ENCODE data around the gene STEAP4.

Gene STEAP4

DNA sequence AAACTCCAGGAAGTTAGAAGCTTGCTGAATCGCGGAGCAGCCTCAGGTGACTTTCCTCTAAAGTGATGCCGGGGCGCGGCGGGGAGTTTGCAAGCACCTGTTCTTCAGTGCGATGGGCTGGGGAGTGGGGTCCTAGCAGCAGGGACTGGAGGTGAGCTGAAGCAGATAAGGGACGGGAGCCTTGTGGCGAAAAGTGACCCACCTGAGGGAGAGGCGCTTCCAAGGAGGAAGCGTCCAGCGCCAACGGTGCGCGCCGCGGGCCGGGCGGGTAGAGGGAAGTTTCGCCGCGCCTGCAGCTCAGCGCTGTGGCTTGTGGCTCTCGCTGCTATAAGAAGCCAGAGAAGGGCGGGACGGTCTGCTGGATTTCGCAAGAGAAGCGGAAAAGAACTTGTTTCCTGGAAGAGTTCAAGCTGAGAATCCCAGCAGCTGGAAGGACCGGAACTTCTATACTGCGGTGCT is at the start of gene STEAP4:
TSS of gene STEAP4 (minus strand) at position 305 of the 459 bp plus-strand sequence. CDS start 22,625 bp downstream, outside the sequence.
- in situ Hi-C loops (cut with MboI; ENCODE audit: low sequenced_read_pairs) = no loop called here

DNA sequence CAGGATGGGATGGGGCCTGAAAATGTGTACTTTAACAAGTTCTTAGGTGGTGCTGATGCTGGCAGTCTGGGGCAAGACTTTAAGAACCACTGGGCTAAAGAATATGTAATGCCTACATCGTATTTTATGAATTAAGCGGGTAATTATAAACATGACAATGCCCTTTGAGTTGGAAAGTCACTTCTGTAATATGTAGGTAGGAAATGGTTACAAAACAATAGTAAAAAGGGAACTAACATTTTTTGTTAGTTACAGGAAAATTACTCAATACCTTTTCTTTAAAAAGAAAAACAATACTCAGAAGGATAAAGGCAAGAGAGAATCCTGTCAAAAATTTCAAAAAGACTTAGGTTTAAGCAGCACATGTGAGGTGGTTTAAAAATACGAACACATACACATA is 48.3 kb upstream of the STEAP4 start:
- in situ Hi-C loops (cut with MboI; ENCODE audit: low sequenced_read_pairs) = loop anchor here (10.0 kb wide), 1 partner anchor 110 kb away; no protein-coding TSS in a partner anchor

DNA sequence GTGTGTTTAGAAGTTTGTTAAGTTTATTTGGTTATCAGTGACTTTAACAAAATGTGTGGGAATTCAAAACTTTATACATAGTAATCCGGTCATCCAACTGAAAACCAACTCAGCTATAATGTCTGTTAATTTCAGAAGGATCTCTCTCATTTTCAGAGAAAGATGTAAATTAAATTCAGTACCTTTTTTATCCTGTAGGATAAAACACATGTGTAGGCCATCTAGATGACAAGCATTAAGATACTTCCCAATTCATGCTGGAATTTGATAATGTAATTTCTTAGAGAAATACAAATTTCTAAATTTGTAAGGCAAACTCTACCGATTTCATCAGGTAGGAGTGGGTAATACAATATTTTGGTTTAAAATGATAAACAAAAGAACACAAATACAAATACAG is 43.4 kb upstream of the STEAP4 start:
- in situ Hi-C loops (cut with MboI; ENCODE audit: low sequenced_read_pairs) = loop anchor here (10.0 kb wide), 1 partner anchor 105 kb away; no protein-coding TSS in a partner anchor

DNA sequence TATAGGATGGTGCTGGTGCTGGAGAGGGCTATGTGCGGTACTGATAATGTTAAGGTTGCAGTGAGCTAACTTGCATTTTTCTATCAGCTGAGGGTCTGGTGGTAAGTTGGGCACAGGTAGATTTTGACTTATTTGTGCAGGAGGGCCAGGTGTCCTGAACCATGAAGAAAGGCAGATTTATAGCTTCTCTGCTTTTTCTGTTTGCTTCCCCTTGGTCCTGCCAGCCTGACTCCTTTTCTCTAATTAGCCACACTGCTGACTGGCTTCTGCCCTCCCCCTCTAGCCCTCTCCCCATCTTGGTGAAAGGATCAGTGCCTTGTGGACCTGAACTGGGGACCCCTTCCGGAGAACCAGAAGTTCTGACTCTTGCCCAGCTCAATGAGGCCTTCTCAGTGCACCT is 40.8 kb upstream of the STEAP4 start:
- in situ Hi-C loops (cut with MboI; ENCODE audit: low sequenced_read_pairs) = no loop called here

DNA sequence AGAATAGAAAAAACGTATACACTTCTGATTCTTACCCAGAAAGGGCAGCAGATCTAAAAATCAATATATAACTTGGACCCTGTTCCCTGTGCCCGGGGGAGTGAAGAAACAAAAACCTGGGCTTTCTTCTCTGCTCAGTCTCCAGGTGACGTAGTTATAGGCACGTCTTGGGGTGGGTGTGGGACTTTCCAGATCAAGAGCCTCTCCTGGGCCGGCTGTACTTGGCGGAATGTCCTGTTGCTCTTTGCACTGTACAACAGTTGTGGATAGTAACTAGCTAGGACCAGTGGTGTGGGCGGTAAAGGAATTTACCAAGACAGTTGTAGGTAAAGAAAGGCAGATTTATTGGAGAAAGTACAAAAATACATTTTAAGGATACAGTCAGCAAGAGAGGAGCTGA is 40.4 kb upstream of the STEAP4 start:
- in situ Hi-C loops (cut with MboI; ENCODE audit: low sequenced_read_pairs) = no loop called here

DNA sequence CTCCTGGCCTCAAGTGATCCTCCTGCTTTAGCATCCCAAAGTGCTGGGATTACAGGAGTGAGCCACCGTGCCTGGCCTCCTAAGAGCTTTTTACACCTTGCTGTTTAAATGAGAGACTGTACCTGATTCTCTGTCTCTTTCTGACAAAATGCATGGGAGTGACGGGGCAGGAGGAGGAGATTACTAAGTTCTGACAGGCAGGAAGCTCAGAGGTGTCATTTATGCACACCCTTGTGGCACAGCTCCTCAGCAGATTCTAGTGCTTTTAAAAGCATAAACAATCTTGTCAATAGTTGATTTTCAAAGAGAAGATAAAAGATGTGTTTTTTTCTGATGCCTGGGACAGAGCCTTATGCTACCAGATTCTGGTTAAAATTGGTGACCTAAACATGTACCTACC is 39.7 kb upstream of the STEAP4 start:
- in situ Hi-C loops (cut with MboI; ENCODE audit: low sequenced_read_pairs) = no loop called here

DNA sequence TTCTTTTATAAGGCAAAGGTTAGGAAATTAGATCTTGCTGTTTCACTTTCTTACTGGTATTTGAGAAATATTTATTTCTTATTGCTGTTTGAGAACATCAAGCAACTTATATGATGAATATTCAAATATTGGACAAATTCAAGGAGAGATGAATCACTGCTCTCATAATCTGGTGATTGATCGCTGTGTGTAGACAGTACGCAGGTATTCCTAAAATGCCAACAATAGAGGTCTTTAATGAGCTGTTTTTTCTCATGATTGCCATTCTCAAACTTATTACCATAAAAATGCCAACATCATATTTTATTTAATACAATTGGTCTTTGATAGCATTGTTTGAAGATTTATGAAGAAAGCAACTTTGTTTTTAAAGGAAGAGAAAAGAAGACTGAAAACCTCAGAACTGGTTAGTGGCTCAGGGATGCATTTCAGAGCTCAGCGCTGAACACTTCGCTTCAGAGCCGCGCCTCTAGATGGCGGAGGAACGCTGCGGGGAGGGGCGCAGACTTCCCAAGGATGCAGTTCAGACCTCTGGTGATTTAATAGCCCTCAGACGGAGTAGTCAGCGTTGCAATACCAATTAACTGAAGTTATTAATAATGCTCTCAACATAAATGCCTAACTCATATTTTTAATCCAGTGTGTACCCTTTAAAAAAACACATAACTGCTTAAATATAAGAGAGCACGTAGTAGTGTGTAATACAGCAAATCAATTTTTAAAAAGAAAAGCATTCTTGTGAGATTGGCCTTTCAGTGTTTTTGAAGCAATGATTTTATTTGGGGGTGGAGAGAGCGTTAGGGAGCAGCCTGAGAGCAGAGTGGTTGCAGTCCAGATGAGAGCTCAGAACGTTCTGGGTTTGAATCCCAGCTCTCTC is 38.5 kb upstream of the STEAP4 start:
- in situ Hi-C loops (cut with MboI; ENCODE audit: low sequenced_read_pairs) = no loop called here

DNA sequence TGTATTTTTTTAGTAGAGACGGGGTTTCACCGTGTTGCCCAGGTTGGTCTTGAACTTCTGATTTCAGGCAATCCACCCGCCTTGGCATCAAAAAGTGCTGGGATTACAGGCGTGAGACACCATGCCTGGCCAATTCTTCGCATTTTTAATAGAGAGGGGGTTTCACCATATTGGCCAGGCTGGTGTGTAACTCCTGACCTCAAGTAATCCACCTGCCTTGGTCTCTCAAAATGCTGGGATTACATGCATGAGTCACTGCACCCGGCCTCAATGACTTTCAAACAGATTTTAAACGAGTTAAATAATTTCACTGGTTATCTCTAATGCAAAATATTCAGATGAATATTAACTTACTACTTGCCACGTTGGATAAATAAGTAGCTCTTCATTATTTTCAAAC is 37.6 kb upstream of the STEAP4 start:
- in situ Hi-C loops (cut with MboI; ENCODE audit: low sequenced_read_pairs) = no loop called here

DNA sequence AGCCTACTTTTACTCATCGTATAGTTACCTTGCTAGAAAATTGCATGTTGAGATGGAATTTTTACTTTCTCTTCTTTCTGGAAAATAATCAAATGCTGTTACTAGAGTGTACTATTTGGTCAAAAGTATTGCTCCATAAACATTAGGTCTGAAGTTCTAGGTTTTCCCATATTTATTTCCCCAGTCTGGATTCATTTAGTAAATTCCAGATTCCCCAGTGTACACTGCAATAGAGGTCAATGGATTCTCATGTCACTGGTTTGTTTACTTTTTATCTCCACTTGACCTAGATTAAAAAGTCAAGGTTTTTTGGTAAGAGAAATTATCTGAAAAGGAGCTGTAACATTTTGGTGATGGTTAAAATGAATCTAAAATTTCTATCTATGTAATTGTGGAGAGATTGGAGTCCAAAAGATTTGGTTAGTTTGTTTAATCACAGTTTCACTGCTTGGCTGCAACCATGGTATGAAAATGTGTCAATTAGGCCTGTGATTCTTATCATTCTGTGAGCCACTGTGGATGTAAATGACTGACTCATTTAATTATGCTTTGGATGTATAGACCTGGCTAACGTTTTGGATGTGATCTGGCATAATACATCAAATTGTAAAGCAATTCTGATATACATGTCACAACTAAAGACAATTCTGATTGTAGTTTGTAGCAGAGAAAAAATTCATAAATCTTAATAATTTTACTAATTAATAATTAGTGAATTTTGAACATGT is 32.7 kb upstream of the STEAP4 start:
- in situ Hi-C loops (cut with MboI; ENCODE audit: low sequenced_read_pairs) = no loop called here

DNA sequence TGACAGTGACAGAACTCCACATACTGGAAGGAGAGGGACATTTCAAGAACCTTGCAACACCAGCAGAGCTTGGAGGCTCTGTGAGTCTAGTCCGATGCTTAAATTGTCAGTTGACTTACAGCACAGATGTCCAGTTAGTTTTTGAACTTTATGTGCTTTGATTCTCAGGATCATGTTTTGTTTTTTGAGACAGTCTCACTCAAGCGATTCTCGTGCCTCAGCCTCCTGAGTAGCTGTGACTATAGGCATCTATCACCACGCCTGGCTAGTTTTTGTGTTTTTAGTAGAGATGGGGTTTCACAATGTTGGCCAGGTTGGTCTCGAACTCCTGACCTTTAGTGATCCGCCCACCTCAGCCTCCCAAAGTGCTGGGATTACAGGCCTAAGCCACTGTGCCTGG is 31.8 kb upstream of the STEAP4 start:
- in situ Hi-C loops (cut with MboI; ENCODE audit: low sequenced_read_pairs) = no loop called here

DNA sequence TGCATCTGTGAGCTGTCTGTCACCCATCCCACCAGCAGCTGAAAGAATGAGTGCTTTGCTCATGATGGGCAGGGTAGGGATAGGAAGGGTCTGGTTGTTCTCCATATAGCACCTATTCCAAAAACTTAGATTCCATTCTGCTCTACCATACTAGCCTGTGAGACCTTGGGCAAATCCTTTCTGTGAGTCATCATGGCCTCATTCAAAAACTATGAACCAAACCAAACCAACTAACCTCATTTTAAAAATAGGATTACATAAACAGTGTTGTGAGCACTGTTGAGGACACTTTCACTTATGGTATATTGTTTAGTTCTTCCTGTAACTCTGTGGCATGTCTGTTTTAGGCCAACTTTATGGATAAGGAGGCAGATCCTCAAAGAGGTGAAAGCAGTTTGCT is 30.9 kb upstream of the STEAP4 start:
- in situ Hi-C loops (cut with MboI; ENCODE audit: low sequenced_read_pairs) = no loop called here

DNA sequence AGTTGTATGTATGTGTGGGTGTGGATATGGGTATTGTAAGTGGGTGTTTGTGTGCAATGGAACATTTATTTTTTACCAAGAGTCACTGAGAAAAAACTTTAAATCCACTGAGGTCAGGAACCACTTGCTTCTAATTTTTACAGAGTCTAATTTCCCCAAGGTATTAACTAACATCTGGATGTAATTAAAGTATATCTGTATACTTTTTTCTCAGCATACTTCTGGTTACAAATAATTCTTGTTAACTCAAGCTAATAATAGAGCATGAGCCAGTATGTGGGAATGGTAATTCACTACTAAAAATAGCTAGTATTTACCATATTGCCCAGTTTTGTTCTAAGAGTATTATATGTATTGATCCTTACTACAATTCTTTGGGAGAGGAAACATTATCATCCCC is 24.6 kb upstream of the STEAP4 start:
- in situ Hi-C loops (cut with MboI; ENCODE audit: low sequenced_read_pairs) = no loop called here

DNA sequence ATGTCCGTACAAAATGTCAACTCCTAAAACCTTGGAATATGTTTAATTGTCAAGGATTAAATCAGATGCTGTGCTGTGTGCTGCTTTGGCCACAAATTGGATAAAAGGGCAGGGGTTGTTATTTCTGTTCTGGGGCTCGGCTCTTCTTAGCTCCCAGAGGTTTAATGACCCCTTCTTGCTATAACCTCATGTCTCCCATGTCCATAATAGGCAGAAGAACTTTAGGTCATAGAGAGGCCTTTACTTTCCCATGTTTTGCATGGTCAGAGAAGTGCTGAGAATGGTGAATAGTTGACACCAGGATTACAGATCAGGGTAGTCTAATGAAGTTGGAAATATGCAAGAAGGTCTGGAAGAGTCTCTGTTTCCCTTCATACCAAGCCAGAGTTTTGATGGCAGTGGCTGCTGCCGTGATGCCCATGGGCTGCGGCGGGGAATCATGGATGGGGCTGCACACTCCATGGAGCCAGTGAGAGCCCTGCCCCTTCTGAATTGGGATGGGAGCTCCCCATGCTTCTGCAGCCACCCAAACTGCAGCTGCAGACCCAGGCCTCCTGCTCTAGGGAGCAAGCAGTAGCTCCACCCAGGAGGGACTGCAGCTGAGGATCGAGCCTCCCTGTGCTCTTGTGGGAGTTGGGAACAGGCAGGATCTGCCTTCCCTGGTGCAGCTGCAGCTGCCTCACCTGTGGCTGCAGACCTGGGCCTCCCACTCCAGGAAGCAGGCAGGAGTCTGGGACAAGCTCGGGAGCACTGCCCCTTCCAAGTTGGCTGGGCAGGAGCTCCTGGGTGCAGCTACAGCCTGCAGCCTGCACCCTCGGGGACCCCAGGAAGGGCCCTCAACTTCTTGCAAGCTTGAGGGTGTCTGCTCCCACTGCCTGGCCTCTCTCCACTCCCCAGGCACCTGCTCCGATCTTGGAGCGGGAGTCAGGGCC is 23.1 kb upstream of the STEAP4 start:
- in situ Hi-C loops (cut with MboI; ENCODE audit: low sequenced_read_pairs) = no loop called here

DNA sequence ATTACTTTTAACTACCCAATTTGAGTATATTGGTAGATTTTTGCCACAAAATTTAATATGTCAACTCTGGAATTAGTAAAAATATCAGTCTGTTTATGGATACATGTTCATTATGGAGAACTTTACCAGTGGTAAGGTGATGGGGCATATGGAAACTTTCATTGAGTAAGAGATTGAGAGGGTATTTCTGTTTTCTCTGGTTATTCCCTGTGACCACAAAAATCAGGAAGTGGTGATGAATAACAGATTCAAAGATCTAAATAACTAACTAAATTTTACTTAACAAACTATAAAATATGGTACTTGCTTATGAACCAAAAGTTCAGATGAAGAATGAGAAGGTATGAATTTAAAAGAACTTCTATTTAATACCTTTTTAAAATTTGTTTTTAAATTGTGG is 22.1 kb upstream of the STEAP4 start:
- in situ Hi-C loops (cut with MboI; ENCODE audit: low sequenced_read_pairs) = no loop called here

DNA sequence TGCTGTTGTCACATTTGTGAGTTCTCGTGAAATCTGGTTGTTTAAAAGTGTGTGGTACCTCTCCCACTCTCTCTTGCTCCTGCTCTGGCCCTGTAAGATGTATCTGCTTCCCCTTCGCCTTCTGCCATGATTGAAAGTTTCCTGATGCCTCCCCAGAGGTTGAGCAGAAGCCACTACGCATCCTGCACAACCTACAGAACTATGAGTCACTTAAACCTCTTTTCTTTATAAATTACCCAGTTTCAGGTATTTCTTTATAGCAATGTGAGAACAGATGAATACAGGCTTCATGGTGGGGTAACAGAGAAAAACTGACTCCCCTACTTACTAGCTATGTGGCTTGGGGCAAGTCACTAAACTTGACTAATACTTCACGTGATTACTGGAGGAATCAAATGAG is 18.0 kb upstream of the STEAP4 start:
- in situ Hi-C loops (cut with MboI; ENCODE audit: low sequenced_read_pairs) = no loop called here

DNA sequence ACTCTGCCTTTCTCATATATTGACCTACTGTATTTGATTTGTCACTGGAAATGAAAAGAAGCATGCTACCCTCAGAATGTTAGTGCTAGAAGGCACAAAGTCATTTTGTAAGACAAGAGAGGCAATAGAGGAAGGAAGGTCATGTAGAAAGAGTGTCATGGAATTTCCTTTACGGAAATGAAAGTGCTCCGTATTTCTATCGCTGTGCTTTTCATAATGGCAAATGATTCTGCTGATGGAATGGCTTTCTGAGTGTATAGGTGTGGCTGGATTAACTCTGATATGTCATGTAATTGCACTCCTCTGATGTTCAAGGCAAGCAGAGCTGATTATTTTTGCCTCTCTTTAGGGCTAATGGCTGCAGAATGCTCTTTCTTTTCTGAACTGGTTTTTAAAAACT is 15.5 kb upstream of the STEAP4 start:
- in situ Hi-C loops (cut with MboI; ENCODE audit: low sequenced_read_pairs) = no loop called here

DNA sequence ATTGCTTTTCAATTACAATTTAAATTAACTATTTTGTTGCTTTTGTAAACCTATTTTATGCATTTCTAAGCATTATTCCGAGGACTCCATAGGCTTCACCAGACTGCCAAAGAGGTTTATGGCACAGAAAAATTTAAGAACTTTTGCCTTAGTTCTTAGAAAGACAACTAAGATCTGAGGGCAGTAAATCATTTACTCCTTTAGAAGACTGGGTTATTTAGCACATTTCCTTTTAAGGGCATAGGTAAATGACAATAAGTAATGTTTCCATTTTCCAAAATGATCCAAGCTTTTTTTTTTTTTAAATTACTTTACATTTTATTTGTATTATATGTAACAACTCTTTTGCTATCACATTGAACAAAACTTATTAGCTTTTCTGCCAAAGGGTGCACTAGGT is 15.0 kb upstream of the STEAP4 start:
- in situ Hi-C loops (cut with MboI; ENCODE audit: low sequenced_read_pairs) = no loop called here

DNA sequence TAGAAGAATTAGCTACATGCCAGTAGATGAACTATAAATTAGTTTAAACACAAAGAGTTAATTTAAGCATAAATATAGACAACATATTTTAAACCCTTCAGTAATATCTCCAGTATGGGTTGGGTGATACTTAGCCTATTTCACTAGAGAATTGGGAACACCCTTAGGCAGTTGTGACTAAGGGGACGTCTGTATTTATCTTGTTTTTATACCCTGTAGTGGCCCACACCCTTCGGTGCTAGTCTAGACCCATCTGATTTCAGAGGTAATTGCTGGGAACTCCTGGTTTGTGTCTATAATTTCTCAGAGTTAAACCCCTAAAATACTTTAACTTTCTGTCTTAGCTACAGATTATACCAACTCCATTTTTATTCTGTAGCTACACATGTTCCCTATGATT is 11.5 kb upstream of the STEAP4 start:
- in situ Hi-C loops (cut with MboI; ENCODE audit: low sequenced_read_pairs) = no loop called here

DNA sequence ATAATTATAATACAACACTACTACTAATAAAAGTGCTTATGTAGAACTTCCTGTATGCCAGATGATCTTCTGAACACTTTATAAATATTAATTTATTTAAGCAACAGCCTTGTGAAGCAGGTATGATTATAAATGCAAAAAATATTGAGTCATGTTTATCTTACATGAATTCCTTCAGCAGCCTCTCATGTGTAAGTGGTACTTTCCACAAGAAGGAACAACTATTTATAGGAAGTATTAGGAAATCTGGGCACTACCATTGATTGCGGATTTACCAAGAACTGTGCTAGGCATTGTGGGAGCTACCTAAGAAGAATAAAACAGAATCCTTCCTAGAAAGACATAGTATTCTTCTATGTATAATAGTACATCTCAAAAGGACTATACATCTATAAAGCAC is 10.7 kb upstream of the STEAP4 start:
- in situ Hi-C loops (cut with MboI; ENCODE audit: low sequenced_read_pairs) = no loop called here

DNA sequence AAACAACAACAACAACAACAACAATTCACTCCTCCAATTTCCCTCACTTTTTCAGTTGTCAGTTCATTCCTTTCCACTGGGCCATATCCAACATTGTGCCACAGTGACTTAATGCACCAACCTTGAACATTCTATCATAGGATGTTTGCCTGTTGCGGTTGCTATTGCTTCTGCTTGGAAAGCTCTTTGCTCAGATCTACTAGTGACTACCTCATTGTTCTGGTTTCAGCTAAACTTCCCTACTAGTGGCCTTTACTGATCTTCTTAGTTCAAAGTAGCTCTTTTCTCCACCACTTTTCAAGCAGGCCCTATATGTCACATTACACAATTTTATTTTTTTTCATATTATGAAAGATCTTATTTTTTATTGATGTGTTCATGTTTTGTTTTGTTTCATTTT is 9.8 kb upstream of the STEAP4 start:
- in situ Hi-C loops (cut with MboI; ENCODE audit: low sequenced_read_pairs) = no loop called here

DNA sequence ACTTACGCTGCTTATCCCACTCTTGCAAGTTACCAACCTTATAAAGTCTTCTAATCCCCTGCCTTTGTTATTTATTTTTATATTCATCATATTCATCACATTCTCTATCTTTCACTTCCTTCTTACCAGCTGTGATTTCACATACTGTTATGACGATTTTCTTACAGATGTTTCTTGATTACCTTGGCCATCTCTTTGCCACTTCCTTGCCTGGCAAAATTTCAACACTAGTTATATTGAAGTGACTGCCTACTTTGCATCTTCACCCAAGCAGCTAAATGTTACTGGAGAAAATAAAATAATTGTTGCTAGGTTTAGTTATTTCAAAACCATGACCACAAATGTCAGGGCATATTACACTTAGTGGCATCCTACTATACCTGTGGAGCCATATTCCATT is 8.8 kb upstream of the STEAP4 start:
- in situ Hi-C loops (cut with MboI; ENCODE audit: low sequenced_read_pairs) = no loop called here

Measured in HL-60/S4 (cell line).